HG02642 (cell line): ENCODE data around the gene ANKRD31.
"Not testable (repeated sequence)": the region's sequence is repeated elsewhere in the genome, so short reads cannot be mapped to it uniquely, and the experiment has no call there.

ENCODE experiments used
- ATAC-seq: cut with Tn5 transposase; IDR thresholded peaks from one replicate; pipeline ENCODE4 v1.9.1; 2021; ENCODE audit warnings: mild to moderate bottlenecking; ENCODE audit not compliant: unreplicated experiment, poor library complexity

ANKRD31 gene

DNA sequence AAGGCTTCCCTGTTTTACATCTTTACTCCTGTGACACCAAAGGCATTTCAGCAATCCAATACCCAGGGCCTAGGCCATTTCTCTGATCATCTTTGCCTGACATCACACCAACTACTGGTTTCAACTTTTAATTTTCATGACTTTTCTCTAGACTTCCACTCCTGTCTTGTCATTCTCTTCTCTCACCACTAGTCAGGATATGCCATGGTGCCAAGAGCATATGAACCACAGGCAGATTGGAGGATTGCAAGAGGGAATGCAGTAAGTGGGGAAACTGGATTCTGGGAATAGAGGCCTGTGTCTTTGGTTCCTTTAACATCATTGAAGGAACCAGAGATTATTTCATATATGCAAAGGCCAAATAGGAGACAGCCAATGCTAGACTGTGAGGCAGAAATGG lies 69.3 kb downstream of the ANKRD31 start:
- ATAC-seq: no peak

DNA sequence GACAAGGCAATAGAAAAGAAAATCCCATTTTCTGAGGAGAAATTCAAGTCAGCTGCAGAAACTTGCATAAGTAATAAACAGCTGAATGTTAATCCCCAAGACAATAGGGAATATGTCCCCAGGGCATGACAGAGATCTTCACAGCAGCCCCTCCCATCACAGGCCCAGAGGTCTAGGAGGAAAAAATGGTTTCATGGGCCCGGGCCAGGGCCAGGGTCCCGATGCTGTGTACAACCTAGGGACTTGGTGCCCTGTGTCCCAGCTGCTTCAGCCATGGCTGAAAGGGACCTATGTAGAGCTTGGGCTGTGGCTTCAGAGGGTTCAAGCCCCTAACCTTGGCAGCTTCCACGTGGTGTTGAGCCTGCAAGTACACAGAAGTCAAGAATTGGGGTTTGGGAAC lies 75.2 kb downstream of the ANKRD31 start:
- ATAC-seq: not testable (repeated sequence)

DNA sequence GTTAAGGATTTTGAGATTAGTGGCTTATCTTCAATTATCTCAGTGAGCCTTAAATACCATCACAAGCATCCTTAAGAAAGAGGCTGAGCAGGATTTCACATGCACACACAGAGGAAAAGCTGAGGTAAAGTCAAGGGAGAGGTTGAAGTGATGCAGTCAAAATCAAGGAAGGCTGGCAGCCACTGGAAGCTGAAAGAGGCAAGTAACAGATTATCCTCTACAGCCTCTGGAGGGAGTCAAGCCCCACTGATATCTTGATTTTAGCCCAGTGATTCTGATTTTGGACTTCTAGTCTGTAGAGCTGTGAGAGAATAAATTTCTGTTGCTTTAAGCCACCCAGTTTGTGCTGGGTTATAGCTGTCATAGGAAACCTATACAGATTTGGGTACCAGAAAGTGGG lies 80.1 kb downstream of the ANKRD31 start:
- no peak for ATAC-seq

DNA sequence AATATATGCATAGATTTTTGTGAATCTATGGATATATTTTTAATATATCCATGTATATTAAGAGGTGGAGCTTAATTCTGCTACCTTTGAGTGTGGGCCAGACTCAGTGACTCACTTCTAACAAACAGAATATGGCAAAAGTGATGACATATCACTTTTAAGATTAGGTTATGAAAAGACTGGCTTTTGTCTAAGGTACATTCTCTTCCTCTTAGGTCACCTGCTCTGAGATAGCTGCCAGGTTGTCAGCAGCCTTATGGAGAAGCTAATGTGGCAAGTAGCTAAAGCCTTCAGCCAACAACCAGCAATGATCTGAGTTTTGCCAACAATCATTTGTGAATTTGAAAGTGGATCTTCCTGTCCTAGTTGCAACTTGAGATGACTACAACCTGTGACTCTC lies 83.8 kb downstream of the ANKRD31 start:
- no peak for ATAC-seq

DNA sequence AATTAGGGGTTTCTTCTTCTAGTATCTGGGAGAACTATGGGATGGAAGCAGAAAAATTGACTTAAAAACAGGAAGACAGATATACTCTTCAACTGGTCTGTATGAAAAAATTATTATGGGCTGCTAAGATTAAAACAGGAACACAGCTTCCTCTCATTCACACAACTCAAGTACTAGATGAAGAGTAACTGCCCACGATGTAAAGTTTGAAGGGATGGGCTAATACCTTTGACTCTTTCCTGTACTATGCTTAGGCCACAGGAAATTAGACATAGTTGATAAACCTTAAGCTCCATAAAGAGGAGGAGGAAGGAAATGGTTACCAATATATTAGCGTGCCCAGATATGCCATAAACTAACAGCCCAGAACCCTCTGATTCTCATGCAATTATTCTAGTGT lies 88.6 kb downstream of the ANKRD31 start:
- ATAC-seq: no peak

DNA sequence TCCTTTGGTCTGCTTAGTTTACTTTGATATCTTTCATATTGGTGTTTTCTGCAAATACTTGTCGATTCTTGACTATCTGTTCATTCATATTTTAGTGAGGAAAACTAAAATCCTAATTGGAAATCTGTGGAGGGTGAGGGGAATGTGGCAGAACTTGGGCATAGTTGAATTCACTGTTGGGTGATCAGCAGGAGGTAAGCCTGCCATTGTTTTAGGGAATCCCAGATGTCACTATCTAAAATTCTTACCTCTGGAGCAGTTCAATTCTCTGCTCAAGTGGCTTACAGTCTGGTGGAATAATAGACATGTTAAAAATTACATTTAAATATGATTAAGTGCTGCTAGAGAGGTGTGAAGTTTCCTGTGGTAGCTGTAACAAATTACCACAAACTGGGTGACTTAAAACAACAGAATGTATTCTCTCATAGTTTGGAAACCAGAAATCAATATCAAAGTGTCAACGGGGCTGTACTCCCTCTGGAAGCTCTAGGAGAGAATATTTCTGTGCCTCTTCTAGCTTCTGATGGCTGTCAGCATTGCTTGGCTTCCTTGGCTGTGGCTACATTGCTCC lies 94.0 kb downstream of the ANKRD31 start:
- ATAC-seq: no peak

DNA sequence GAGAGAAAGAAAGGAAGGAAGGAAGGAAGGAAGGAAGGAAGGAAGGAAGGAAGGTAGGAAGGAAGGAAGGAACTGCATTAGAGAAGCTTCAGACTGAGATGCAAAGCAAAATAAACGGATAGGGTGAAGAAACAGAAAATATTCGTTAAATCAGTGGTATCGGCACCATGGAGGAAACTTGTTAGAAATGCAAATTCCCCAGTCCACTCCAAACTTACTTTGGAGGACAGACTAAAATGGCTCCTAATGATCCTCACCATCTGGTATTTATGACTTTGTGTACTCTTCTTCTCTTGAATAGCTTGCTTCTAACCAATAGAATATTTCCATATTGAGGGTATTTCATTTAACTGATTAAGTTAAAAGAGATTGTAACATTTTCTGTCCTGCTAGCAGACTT lies 96.4 kb downstream of the ANKRD31 start:
- no peak for ATAC-seq

DNA sequence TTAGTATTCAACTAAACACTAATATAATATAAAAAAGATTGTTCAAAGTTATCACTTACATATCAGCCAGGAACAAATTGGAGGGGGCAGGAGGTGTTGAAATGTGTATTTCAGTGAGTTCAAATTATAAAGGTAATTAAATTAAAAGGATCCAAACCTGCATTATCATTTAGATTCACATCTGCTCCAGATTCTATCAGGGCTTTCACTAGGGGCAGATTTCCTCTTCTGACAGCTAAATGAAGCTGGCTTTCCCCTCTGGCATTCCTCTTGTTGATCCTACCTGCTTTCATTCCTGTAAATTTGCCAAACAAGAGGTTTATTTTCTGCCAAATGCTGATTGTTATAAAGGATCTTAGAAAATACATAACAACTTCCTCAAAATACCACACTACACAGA lies 98.0 kb downstream of the ANKRD31 start:
- ATAC-seq: no peak

DNA sequence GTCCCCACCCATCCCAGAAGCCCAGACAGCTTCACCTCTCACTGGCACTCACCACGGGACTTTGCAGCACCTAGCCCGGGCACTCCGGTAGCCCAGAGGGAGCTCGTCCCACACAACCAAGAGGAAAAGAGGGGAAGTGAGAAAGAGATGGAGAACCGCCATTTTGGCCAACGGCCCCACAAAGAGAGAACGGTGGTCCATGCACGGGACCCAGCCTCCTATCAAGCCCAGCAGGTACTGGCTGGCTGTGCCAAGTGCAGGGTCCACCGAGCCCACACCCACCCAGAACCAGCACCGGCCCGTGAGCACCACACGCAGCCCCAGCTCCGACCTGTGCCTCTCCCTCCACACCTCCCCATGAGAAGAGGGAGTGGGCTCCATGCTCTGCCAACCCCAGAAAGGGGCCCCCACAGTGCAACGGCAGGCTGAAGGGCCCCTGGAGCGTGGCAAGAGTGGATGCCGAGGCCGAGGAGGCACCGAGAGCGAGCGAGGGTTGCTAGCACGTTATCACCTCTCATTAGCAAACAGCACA lies 105.8 kb downstream of the ANKRD31 start:
- no peak for ATAC-seq

DNA sequence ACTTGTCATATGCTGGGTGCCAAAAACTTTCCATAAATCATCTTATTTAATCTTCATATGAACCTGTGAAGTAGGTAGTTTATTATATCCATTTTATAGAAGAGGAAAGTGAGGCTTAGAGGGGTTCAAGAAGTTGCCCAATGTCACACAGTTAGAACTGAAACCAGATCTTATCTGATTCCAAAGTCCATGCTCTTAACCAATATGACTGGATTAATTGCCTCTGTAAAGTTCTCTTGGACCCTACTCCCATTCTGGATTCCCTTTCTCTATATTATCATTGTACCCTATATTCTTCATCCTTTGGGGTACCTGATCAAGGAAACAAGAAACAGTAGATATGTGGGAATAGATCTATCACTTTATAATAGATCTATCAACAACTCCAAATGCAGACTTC lies 119.8 kb downstream of the ANKRD31 start:
- no peak for ATAC-seq

DNA sequence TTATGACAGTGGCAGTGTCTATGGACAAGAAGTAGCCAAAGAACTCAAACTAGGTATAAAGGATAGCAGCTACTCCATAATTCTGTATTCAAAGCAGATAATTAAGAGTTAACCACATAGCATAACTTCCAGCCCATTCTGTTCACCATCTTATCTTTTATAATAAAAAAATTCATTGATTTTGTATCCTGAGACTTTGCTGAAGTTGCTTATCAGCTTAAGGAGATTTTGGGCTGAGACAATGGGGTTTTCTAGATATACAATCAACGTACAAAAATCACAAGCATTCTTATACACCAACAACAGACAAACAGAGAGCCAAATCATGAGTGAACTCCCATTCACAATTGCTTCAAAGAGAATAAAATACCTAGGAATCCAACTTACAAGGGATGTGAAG lies 122.4 kb downstream of the ANKRD31 start:
- ATAC-seq: not testable (repeated sequence)

DNA sequence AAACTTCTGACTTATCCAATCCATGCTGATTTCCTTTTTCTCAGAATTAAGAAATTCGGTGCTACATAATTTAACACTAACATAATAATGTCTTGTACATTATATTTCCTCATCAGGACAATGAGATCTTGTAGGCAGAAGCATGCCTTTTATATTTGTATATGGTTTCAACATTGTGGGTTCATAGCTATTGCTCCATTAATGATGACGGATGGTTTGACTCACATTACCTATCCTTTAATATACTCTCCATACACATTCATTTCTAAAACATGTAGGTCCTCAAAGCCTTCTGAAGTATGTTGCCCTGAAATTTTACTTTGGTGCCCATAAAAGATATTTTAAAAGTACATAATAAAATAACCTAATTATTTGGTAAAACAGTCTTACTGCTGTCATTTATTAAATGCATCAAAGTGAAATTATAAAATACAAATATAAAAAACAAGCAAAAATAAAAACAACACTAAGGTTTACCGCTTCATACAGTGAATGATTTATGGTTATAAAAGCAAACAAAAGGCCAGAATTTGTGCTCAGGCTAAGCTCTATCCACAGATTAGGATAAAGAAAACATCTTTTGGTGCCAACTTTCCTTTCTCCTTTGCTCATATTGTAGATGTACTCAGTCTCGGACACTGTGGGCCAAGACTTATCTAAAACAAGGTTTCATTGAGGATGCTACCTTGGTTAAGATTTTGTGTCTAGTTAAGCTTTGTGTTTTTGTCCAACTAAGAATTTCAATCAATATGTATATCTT lies 123.1 kb downstream of the ANKRD31 start:
- no peak for ATAC-seq

DNA sequence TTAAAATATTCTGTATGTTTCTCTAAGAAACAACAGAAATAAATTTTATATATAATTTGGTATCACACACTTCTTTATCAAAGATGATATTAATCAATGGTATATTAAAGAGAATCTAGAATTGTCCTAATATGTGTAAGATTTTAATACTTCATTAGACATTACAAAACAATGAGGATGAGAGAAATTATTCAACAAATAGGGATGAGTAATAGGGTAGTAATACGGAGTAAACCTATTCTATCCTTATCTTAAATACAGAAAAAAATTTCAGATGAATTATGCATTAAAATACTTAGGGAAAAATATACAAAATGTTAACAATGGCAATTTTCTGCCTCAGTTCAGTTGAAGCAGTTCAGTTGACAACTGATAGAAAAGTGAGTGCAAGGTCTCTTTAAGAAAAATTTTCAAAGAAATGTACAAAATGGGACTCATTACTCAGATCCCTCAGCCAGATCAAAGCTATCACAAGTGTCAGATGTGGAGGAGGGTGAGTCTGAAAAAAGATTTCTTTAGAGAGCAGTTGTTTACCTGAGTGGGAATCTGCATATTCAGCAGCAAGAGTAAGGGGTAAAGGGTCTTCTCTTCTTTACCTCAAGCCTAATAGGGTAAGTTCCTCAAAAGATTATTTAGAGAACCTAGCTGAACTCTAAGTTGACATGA lies 127.6 kb downstream of the ANKRD31 start:
- ATAC-seq: no peak

DNA sequence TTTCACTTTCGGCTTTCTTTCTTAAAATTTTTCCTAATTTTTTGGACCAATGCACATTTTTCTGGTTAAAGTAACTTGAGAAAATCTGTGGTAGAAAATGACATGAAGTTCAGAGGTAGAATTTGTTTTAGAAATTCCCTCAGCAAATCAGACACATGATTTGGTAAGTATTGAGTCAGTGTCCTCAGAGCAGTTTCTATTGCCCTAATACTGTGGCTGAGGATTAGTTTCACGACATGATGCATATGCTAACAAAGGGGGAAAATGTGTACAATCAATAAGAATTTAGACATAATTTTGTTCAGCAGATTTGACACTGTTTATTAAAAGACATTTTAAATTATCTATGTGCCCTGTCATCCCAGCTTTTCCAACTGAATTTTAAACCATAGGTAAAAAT lies 128.2 kb downstream of the ANKRD31 start:
- no peak for ATAC-seq

DNA sequence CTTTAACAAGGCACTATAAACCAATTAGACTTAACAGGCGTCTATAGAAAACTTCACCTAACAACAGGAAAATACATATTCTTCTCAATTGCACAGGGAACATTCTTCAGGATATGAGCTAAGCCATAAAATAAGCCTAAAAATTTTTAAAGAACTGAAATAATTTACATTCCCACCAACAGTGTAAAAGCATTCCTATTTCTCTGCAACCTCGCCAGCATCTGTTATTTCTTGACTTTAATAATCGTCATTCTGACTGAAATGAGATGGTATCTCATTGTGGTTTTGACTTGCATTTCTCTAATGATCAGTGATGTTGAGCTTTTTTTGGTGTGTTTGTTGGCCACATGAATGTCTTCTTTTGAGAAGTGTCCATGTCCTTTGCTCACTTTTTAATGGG lies 140.7 kb downstream of the ANKRD31 start:
- ATAC-seq: not testable (repeated sequence)

DNA sequence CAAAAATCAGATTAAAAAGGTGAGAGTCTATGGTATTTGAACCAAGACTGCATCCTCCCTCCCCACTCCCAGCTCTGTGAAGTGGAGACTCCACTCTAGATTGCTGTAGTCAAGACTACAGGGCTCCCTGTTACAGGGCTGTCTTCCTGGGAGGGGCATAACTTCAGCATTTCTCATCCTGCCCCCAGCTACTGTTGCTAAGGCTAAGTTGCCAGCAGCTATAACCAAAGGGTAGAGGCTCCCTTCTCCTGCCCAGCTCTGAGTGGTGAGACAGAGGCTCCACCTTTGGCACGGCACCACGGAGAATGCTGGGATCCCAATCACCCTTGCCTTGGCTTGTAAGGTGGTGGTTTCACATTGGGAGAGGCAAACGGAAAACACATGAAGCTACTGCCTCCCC lies 145.1 kb downstream of the ANKRD31 start:
- ATAC-seq: no peak

DNA sequence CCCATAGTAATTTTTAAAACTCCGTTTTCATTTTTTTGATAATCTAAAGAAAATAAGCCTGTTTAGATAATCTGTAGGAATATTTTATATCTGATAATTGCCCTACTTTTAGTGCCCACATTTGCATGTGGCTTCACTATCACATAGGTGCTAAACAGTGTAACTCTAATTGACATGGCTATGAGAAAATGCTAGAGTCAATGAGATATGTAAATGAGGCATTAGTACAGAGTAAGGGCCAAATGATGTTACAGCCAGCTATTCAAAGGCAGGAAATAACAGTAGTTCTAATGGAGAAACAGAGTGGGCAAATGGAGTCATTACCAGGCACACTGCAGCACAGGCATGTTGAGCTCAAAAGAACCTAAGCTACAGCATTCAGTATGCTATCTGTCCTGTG lies 147.0 kb downstream of the ANKRD31 start:
- no peak for ATAC-seq

DNA sequence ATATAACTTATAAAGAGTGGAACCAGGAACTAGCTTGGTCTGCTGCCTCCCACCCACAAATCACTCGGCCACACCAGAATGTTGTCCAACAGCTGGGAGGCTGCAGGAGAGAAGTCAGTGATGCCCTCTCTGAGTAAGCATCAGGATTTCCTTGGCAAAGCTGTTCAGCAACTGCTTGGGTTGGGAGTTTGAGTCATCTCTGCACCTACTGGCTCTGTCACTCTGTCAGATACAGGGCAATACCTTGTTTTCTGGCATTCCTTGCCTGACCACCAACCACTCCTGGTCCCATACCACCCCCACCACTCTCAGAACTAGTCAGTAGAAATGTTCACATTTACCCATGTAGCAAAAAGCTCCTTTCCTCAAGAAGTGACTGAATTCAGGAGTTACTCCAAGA lies 147.5 kb downstream of the ANKRD31 start:
- no peak for ATAC-seq

DNA sequence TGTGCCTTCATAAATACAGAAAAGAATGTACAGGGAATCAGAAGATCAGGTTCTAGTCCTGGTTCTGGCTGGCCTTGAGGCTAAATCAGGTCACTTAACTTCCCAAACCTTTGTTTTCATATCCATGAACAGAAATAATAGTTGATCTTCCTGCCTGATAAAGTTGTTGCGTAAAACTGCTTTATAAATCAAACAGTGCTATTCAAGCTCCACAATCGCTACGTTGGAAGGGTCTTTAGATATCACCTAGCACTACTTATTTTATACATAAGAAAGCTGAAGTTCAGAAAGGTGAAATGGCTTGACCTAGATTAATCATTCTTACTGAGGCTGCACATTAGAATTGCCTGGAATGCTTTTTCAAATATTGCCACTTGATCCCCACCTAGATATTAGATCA lies 148.0 kb downstream of the ANKRD31 start:
- ATAC-seq: no peak

DNA sequence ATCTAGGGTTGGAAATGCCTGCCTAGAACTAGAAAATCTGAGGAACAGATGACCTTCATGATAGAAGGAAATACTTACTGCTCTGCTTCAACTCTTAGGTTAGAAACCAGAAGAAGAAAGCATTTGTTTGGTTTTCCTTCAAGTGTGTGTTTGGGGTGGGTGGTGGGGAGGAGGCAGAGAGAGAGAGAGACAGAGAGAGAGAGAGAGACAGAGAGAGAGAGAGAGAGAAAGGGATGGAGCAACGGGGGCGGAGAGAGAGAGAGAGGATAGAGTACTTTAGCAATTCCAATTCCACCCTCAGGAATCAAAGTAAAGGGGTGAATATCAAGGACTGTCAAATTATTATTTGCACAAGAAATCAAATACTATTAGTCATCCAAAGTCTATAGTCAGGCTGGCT lies 155.2 kb downstream of the ANKRD31 start:
- ATAC-seq: no peak

DNA sequence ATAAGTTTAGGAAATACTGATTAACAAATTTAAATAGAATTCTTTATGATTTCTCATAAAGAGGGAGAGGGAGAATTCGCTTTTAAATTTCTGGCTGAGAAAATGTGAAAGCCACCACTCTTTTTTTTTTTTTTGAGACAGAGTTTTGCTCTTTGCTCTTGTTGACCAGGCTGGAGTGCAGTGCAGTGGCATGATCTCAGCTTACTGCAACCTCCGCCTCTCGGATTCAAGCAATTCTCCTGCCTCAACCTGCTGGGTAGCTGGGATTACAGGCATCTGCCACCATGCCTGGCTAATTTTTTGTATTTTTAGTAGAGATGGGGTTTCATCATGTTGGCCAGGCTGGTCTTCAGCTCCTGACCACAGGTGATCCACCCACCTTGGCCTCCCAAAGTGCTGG lies 157.3 kb downstream of the ANKRD31 start:
- ATAC-seq: not testable (repeated sequence)

DNA sequence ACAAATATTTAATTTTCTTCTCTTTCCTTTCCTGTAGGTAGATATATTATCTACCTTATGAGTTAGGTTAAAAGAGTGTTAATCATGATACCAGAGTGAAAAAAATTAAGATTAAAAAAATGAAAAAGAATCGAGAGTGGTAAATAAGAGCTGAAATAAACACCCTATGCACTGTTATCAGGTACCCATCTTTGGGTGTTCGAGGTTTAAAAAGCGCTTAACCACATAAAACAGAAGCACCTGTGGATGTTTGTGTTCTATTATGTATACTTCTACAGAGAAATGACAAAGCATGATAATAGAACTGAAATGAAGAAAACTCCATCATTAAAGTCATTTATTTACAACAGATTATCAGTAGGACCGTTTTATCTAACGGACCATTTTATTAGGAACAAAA lies 158.7 kb downstream of the ANKRD31 start:
- ATAC-seq: no peak
